NCI-H526 treated with DMSO at 0.1 percent for 48 hours (cell line): ENCODE data around the gene C2orf92.
"Not testable (repeated sequence)": the region's sequence is repeated elsewhere in the genome, so short reads cannot be mapped to it uniquely, and the experiment has no call there.

Experiments used
- DNase-seq: peaks from one replicate; lab custom pipeline; 2025; lab: John Stamatoyannopoulos, UW

Gene C2orf92

DNA sequence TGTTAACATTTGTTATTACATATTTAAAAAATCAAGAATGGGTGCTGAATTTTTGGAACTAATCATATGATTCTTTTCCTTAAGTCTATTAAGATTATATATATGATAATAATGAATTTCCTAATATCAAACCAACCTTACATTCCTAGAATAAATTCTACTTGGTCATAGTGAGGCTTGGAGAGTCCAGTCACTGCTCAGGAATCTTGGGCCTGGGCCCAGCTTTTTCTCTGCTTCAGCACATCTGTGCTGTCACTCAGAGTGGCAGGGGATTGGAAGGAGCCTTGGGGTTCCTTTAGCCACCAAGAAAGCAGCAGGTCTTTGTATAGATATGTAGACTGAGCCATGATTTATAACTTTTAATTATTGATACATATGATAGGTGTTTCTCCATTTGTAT is 24.0 kb downstream of the C2orf92 start:
- DNase-seq, result no peak

DNA sequence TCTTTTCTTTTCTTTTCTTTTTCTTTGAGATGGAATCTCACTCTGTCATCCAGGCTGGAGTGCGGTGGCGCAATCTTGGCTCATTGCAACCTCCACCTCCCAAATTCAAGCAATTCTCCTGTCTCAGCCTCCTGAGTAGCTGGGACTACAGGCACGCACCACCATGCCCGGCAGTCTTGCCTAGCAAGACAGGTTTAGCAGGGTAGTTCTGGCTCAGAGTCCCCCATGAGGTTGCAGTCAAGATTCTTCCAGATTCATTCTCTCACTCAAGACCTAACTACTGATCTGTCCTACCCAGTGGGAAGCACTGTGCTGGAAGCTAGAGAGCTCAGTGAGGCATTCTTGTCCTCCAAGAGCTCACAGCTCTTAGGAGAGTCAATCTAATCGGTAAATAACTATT is 26.2 kb downstream of the C2orf92 start:
- DNase-seq, result no peak

DNA sequence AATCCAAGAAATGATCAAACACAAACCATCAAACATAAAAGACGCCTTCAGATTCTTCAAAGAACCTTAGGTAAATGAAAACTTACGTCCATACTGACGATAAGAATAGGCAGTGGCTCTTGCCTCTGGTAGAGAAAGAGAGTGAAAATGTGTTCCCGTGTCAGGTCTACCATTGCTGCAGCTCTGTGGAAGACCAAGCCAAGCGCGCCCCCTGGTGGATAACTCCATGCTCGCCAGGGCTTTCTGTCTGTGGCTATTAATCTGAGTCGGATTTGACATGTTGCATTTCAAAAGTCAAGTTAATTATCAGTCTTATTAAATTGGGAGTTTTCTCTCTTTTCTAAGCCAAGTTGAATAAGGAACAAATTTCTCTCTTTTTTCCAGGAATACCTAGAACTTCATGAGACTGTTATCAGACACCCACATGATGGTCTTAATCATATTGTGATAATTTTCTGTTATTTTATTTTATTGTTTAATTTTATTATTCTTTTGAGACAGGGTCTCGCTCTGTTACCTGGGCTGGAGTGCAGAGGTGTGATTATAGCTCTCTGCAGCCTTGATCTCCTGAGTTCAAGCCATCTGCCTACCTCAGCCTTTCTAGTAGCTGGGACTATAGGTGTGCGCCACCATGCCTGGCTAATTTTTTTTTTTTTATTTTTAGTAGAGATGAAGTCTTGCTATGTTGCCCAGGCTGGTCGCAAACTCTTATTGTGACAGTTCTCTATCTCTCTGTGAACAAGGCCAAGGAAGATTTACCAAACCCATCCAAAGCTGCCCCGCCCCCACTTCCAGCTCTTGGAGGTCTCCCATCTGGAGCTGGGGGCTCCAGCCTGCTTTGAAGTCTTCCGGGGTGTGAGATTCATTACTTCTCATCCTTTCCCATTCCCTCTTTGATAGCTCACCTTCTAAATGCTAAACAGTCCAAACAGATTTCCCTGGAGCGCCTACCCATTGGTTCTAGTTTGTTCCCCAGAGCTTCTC is 28.0 kb downstream of the C2orf92 start:
- peak; percentile 80 for DNase-seq

DNA sequence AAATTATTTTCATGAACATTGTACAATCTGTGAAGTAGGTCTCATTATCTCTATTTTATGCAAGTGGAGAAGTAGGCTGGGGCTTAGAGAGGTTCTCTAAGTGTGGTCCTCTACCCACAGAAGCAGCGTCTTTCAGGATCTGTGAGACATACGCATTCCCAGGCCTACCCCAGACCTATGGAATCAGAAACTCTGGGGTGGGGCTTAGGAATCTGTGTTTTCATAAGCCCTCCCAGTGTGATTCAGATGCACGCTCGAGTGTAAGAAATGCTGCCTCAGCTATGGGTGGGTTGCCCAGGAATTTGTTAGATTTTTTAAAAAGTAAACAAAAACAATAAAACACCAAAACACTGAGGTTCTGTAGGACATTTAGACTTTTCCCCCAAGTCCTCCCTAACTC is 29.0 kb downstream of the C2orf92 start:
- no peak for DNase-seq

DNA sequence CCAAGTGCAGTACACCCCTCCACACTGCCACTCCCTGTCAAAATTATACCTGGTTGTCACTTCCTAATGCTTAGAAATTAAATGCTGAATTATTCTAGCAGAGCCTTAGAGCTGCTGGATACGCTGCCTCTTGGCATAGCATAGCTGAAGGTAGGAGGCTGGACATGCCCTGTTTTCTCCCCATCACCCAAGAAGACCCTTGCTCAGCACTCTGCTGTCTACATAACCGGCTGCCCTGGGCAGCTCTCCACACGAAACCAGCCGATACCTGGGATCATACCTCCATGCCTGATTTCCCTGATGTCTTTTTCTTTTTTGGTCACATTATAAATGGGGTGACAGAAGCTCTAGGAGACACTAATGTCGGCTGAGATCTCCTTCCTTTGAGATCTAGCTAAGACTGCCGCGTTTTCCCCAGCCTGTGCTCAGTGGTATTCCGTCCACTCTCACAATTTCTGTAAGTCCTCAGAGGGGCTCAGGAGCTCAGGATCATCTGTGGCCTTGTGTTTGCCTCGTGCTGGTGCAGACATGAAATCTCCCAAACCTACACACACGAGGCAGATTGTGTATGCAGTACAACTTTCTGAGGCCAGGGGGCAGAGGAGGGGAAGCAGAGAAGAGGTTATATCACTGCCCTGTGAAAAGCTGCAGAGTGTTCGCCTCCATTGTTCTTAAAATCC is 30.4 kb downstream of the C2orf92 start:
- peak; percentile 43 for DNase-seq

DNA sequence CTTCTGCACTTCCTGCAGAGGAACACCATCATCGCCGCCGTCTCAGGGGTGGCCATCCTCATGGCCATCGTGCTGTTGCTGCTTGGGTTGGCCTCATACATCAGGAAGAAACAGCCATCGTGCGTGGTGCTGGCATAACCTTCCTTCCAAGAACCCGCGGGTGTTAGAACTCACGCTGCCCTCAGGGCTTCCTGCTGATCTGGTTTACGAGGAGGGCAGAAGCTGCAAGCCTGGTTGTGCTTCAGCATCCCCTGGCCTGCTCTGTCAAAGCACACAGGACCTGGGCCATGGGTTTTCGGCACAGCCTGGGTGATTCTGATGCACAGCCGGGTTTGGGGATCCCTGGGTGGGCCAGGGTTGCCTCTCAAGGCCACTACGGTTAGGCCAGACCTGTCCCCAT is 31.7 kb downstream of the C2orf92 start:
- DNase-seq, result no peak

DNA sequence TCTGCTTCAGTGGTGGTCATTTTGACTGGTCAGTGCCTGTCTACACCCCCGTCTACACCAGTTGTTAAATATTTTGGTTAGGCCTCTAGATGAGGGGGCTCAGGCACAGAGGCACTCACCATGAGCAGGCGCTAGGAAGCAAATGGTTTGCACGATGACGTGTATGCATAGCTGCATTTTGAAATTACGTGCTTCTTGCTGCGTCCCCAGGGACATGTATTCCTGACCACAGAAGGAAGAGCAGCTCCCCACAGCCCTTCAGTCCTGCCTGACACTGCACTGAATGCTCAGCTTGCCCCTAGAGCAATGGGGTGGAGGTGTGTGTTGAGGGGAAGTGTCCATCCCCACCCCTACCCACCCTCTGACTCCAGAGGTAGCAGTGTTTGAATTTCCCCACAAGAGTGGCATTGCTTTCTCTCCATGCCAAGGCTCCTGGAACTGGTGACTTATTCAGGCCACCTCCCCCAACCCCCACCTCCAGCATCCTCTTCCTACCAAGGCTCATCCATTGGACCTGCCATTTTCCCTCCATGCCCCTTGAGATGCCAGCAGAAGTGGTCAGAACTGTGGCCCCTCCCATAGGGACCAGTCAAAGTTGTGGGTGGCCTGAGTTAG is 32.4 kb downstream of the C2orf92 start:
- DNase-seq, result no peak

DNA sequence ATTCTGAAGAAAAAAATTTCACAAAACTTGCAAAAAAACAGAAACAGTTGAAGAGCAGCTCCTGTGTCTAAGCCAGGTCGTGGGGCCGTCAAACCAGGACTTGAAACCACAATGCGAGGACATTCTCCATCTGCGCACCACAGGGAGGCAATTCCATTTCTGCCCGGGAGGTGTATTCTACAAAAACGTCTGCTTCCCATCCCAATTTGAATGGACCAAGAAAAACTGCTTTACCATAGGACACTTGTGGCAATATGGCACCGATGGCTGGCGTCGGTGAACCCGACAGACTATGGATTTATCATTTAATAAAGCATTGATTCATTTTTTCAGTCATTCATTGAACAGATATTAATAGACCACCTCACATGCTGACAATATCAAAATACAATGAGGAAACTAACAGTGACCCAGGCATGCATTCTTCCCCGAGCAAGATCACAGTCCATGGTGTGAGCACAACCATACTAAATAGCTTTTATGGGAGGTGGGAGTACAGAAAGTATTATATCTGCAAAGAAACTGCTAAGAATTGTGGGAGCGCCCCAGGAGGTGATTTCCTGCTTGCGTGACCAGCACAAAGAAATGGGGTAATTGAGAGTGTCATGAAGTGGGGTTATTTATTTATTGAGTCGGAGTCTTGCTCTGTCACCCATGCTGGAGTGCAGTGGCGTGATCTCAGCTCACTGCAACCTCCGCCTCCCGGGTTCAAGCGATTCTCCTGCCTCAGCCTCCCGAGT is 33.4 kb downstream of the C2orf92 start:
- no peak for DNase-seq

DNA sequence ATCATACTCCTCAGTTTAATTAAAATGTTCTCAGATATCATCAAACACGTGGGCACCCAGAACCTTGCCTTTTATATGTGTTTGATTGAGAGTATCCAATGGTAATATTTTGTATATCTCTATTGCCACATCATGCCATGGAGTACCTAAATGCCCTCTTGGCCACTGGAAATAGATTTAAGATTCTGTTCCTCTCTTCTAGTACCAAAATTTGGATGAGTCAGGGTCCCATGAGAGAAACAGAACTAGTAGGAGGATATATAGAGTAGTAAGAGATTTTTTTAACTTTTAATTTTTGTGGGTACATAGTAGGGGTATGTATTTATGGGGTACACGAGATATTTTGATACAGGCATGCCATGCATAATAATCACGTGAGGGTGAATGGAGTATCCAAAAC is 34.2 kb downstream of the C2orf92 start:
- DNase-seq, result no peak

DNA sequence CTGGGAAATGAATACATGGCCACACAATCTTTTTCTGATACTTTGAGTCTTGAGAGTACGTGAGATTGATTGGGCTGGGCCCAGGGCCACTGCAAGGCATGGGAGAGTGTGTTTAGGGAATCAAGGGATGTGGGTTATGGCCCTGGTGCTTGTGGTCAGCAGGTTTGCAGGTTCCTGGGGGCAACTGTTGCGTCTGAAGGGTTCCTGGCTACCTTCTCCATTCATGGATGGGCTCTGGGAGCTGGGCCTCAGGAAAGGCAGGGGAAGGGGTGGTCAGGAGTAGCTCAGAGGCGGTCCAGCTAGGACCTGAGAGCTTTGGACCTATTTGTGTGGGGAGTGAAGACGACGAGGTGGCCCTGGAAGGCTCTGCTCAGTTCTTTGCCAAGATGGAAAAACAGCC is 35.5 kb downstream of the C2orf92 start:
- DNase-seq, result no peak

DNA sequence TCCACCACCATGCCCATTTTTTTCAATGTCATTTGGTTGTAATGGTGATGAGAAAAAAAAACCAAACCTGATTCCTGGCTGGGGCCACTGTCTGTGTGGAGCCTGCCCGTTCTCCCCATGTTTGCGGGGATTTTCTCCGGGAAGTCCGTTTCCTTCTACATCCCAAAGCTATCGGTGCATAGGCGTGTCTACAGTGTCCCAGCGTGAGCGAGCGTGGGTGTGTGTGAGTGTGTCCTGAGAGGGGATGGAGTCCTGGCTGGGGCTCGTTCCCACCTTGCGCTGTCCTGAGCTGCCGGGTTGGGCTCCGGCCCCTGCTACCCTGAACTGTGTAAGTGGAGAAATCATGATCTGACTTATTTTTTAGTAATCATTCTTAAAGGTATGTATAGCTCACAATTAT is 36.6 kb downstream of the C2orf92 start:
- no peak for DNase-seq

DNA sequence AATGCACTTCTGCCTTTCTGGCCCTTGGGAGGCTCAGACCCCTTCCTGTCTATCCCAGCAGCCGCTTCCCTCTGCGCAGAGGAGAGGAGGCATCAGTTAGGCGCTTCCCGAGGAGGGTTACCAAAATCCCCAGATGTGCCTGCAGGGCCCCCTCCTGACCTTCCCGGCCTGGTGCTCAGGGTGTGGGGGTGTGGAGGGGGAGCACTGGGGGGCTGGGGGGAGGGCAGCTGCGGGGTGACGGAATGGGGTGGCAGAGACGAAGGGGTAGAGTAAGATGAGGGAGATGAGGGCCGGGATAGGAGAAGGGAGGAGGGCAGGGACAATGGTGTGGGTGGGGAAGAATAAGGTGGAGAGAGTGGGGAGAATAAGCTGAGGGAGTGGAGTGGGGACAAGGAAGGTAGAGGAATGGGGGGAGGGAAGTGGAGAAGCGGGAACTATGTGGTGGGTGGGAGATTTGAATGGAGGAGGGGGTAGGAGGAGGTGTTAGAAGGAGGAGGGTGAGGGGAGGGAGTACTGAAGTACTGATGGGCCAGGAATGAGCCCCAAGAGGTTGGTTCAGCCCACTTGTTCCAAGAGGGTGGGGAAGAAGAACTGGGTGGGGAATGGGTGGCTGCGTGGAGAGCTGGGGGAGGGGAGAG is 37.3 kb downstream of the C2orf92 start:
- DNase-seq, result no peak

DNA sequence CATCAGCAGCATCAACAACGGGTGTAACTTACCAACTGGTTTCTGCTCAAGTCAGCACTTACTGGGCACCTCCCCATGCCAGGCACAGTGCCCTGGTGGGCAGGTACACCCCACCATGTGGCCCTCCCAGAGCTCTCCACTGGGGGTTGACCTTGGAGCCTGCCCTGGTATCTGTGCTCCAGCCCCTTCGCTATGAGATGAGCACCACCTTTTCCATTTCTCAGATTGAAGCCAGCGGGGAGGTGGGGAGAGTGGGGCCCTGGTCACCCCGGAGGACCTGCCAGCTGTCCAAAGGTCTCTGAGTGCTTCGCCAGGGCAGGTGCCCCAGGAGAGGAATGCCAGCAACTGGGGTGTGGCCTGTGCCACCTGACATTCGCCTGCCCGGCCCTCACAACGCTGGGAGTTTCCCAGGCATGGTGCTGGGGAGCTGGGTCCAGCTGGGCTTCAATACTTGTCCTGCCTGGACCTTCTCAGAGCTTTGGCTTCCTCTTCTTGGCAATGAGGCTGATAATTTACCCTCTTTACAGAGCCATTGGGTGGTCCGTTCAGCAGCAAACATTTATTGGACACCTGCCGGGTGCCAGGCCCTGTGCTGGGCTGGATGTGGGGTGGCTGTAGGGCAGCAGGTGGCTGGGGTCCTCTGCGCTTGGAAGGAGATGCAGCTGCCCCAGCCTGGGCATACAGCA is 38.0 kb downstream of the C2orf92 start:
- DNase-seq, result no peak

DNA sequence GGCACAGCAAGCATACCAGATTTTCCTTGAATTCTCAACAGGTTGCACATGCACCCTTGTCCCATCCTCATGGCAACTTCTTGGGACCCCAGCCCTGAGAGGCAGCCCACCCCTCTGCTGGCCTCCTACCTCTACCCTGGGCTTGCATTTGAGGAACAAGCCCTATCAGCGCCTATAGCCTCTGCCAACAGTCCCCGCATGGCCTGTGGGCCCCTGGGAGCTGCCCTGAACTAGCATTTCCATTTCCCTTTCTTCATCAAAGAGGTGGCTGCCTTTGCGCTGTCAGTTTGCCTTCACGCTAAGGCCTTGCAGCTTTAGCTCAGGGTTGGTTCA is 38.5 kb downstream of the C2orf92 start:
- no peak for DNase-seq

DNA sequence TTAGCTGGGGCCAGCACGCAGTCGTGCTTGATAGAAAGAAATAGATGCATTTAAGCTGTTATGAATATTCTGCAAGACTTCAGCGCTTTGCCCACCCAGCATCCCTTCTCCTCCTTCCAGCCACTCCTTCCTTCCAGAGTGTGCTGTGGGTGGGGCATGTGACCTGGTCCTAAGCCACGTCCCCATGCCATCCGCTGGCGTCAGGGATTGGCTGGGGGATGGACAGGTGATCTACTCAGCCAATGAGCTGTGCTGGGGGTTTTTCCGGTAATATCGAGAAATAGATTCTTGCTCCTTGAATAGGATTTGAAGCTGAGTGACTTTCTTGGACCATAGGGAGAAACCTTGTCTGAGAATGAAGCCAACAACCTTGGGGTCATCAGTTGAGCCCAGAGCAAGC is 39.1 kb downstream of the C2orf92 start:
- DNase-seq, result no peak

DNA sequence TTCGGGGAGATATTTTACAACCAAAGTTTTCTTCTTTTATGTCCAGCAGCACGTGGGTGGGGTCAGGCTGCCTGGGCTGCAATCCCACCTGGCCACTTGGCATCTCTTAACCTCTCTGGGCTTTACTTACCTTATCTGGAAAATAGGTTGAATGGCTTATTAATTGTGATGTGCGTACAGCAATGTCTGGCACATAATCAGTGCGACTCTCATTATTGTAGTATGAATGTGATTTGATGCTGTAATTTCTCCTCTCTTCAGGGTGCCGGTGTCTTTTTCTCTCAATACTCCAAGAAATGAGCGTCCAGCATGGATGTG is 41.8 kb downstream of the C2orf92 start:
- no peak for DNase-seq

DNA sequence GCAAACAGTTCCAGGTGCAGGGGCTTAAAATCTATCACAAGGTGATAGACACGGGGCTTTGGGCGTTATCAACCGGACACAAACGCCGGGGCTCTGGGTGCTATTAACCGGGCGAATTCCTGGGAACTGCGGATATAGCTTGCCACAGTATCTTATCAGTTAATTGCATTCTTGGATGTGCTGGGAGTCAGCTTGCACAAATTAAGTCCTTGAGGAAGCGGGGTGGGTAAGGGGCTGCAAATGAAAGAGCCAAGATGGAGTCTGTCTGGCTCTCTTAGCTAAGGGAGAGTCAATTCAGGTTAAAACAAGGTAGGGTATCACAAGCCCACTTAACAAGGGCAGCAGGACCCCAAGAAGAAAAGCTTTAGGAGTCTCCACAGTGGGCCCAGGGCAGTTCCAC is 42.7 kb downstream of the C2orf92 start:
- not testable (repeated sequence) for DNase-seq

DNA sequence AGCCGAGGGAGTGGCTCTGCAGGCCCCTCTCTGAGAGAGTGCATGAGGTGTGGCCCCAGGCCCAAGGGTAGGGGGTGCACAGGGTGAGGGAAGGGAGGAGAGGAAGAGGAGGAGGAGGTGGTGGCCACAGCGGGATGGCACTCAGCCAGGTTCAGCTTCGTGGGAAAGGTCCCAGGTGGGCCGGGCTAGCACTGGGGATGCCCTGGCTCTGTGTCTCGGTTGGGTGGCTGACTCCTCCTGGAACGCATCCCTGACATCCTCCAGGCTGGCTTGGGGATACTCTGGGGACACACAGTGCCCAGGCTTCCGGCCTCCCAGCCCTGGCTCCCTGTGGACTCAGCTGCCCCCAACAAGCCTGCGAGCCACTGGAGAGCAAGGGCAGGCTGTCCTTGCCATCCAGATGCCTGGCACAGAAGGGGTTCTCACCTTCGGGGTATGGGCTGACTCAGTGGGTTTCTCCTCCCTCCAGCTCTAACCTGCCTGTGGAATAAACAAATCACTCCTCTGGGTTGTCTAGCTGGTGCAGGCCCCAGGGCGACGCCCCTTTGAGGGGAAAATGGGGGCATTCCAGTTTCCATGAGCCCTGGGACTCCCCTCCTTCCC is 43.3 kb downstream of the C2orf92 start:
- no peak for DNase-seq

DNA sequence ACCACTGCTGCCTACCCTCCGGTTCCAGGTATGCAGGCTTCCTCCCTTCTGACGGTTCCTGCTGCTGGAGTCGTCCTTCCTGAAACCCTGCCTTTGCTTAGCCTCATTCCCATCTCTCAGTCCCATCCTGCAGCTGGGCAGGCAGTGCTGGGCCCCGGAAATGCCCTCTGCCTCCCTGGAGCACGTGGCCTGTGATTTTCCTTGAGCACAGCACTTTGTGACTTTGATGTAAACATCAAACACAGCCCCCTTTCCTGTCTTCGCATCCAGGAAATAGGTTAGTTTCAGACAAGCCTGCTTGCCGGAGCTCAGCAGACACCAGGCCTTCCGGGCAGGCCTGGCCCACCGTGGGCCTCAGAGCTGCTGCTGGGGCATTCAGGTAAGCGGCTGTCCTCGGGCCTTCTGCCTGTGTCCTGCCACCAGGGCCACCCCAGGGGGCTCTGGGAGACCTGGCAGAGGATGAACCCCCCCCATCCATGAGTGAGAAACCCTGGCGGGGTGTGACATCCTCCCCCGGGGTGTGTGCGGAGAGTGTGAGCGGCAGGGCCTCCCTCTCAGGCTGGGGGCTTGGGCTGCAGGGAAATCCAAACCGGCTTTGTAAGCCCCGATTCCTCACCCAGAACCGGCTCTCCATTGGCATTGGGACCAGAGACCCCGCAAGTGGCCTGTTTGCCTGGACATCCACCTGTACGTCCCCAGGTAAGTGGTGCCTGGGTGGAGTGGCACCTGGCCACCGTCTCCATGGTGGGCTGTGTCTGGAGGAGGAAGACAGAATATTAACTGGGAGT is 44.0 kb downstream of the C2orf92 start, which contains the start of gene ZAP70:
ZAP70 (plus strand) TSS at position 281 of the 788 bp plus-strand sequence. CDS start 10,461 bp downstream, outside the sequence.
- DNase-seq, result no peak
